ENCODE data around the gene COX14.
A peak's percentile ranks its signal among the peaks of the same experiment; 100 is the strongest.

The COX14 gene

DNA sequence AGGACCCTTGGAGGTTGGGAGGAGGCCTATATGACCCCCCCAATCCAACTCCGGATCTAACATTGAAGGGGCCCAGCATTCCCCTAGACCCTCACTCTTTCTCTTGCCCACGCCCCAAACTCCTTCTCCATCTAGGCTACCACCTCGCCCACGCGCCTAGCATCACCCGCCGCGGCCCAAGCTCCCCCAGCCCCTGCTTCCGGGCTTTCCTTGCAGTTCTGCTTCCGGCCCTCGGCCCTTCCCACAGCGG is 54.7 kb downstream of the COX14 start:
- DNase-seq, result peak; percentile 48

DNA sequence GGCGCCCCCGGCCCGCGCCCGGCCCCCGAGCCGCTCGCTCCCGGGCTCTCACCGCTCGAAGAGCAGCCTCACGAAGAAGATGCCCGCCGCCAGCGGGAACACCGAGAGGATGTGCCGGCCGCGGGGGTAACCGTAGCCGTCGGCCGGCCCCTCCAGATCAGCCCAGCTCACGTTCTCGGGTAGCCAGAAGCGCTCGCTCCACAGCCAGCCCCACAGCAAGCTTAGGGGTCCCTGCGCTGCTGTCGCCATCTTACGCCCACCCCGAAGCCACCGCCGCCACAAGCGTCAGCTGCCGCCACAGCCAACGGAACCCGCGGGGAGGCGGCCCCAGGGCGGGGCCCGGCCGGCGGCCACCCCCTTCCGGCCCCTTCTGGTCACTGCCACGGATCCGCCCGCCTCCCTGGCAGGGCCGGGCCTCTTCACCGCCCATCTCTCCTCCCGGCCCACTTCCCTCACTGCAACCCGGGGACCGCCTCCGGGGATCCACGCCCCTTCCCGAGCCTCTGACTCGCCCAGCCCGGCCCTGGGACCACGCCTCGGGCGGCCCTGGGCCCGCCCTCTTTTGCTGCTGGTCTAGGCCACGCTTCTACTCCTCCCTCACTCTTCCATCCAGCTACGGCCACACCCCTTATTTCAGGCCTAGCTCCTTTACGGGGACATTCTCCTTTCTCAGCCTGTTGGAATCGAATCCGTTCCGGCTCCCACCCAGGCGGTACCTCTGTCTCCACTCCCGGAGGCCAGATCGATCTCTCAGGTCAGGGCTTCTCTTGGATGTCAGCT is 55.2 kb downstream of the COX14 start, which contains the start of gene CERS5:
Gene CERS5, minus strand, starts transcription at position 321 of the 780 bp plus-strand sequence. Its CDS starts 72 bp downstream, at position 249.
- DNase-seq, result peak; percentile 98
